ENCODE data around the gene ADAMTSL2. TPM values are rescaled to one million over a fixed set of nuclear protein-coding genes. Genes with fewer than 3 reads are reported as not detected.

ADAMTSL2 gene
- total and polyA plus RNA-seq, 8 donors = 1.3 to 20.6 (median 2.6) TPM; not detected in 2

DNA sequence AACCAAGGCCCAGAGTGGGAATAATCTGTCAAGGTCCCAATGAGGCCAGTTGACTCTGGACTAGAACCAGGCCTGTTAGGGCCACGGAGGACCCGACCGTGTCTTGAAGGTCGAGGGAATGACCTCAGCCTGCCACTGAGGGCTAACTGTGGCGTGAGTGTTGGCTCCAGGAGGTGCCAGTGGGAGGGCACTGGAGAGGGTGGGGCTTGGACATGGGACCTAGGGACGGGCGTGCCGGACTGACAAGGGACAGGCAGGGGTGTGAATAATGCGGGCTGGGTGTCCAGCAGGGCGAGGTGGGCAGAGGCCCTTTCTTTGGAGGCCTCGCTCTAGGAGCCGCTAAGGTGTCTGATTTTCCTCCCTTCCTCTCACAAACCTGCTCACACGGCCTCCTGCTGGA is 7.5 kb downstream of the ADAMTSL2 start:
- Histone ChIP-seq H3K4me1 (peaks cover 0 to 31% (median 20%) of the 10 kb centered on the region in 4 donors), H3K27ac (no peak overlapping the region), H3K9me3 (no peaks in the 10 kb centered on the region), H3K27me3 (peaks cover 0 to 29% (median 0%) of the 10 kb centered on the region in 3 donors), H3K36me3 (peaks cover 0 to 11% (median 0%) of the 10 kb centered on the region in 4 donors), H3K4me3 (no peak overlapping the region)
- TF ChIP-seq POLR2A (IDR thresholded peaks at IDR 0.05) (no peak), POLR2AphosphoS5 (IDR thresholded peaks at IDR 0.05) (no peak), CTCF (IDR thresholded peaks at IDR 0.05) (no peak), EP300 (IDR thresholded peaks at IDR 0.05) (no peak)
- peak in 1 of 2 donors; percentile 45 for DNase-seq
- intact Hi-C loops (cut with DNase I; ENCODE audit: low total_unique reads) = no loop called here
- WGBS, 5 donors = 48 to 81% (median 61%) methylated on average over 9 to 13 of the region's 13 CpGs

- peaks cover 0 to 22% (median 0%) of the 10 kb centered on the region in 4 donors for H3K36me3 ChIP-seq
- WGBS, 5 donors = 73 to 79% (median 76%) methylated on average over 14 to 16 of the region's 16 CpGs
- H3K9me3 ChIP-seq = no peaks in the 10 kb centered on the region
- H3K4me3 ChIP-seq = no peak overlapping the region
- peaks cover 0 to 15% (median 0%) of the 10 kb centered on the region in 3 donors for H3K27me3 ChIP-seq
- intact Hi-C loops (cut with DNase I; ENCODE audit: low total_unique reads) = no loop called here
- no peak for DNase-seq
- no peak for TF ChIP-seq POLR2AphosphoS5 (IDR thresholded peaks at IDR 0.05)
- no peak for TF ChIP-seq EP300 (IDR thresholded peaks at IDR 0.05)
- TF ChIP-seq POLR2A (IDR thresholded peaks at IDR 0.05) = no peak
- TF ChIP-seq CTCF (IDR thresholded peaks at IDR 0.05) = no peak
- no peak overlapping the region for H3K27ac ChIP-seq
- peaks cover 0 to 28% (median 18%) of the 10 kb centered on the region in 4 donors for H3K4me1 ChIP-seq
These were observed 9.4 kb downstream of the ADAMTSL2 start for GRCh38 chr9:133543772-133544467.

DNA sequence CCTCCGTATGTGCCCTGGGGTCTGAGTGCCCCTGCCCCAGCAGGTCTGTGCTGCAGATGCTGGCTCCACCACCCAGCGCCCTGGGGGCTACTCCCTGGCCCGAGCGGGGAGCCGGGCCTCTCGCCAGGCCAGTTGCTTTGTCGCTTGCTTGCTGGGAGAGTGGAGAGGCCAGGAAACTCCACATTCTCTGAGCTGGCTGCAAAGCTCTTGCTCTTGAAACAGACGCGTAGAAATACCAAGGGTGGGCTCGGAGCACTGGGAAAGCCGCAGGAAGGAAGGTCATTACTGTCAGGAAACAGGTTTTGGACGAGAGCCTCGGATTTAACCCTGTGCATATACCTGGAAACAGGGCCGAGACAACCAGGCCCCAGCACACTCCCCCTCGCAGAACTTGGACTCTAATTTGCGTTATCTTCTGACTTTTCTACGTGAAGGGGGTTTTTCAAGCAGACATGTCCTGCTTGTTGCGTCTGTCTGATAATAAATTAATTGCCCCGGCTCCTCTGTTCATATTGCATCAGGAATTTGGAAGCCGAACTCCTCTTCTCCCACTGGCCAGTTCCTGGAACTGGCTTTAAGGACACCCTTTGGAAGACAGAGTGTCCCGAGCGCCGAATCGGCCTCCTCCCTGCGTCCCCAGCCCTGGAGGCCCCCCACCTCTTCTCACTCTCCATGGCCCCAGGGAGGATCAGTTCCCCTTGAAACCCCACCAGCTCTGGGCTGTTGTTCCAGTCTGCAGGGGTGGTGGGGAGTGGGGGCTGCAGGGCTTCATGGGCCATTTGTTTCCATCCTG is 11.2 kb downstream of the ADAMTSL2 start:
- Histone ChIP-seq H3K27ac (peak overlapping the region in 1 of 5 donors; percentile 56), H3K4me3 (no peak overlapping the region), H3K36me3 (peaks cover 0 to 21% (median 0%) of the 10 kb centered on the region in 4 donors), H3K27me3 (no peaks in the 10 kb centered on the region), H3K4me1 (peaks cover 0 to 14% (median 7%) of the 10 kb centered on the region in 4 donors), H3K9me3 (no peaks in the 10 kb centered on the region)
- WGBS, 5 donors = 65 to 79% (median 66%) methylated on average over 19 to 25 of the region's 25 CpGs
- no peak for TF ChIP-seq POLR2A (IDR thresholded peaks at IDR 0.05)
- TF ChIP-seq POLR2AphosphoS5 (IDR thresholded peaks at IDR 0.05) = no peak
- TF ChIP-seq CTCF (IDR thresholded peaks at IDR 0.05) = no peak
- TF ChIP-seq EP300 (IDR thresholded peaks at IDR 0.05) = no peak
- intact Hi-C loops (cut with DNase I; ENCODE audit: low total_unique reads) = no loop called here
- peak in 1 of 2 donors; percentile 59 for DNase-seq

GRCh38 chr9:133546287-133546680 is 11.8 kb downstream of the ADAMTSL2 start:
- Histone ChIP-seq H3K36me3 (peaks cover 0 to 21% (median 0%) of the 10 kb centered on the region in 4 donors), H3K27ac (peak overlapping the region in 1 of 5 donors; percentile 18), H3K27me3 (no peaks in the 10 kb centered on the region), H3K9me3 (no peaks in the 10 kb centered on the region), H3K4me1 (peaks cover 0 to 14% (median 7%) of the 10 kb centered on the region in 4 donors), H3K4me3 (no peak overlapping the region)
- intact Hi-C loops (cut with DNase I; ENCODE audit: low total_unique reads) = no loop called here
- no peak for TF ChIP-seq POLR2A (IDR thresholded peaks at IDR 0.05)
- TF ChIP-seq EP300 (IDR thresholded peaks at IDR 0.05) = no peak
- no peak for TF ChIP-seq CTCF (IDR thresholded peaks at IDR 0.05)
- no peak for DNase-seq
- WGBS, 5 donors = 55 to 78% (median 59%) methylated on average over 4 to 8 of the region's 8 CpGs
